Spinal cord (tissue), 10 donors: ENCODE measurements around the gene ZNF543. TPM values are rescaled to one million over a fixed set of nuclear protein-coding genes. Genes with fewer than 3 reads are reported as not detected.

Experiments
- DNase-seq, 6 donors: peaks; one replicate each; pipeline versions ENCODE4 v3.0.0 to v3.0.0-alpha.2; 2013 to 2015; ENCODE audit warnings: low spot score in 6 of 6, low read depth in 4 of 6
- H3K27ac ChIP-seq: one replicate; pipeline ENCODE4 v1.5.1; 2013; ENCODE audit warnings: low read depth, low read length, control low read depth
- H3K27me3 ChIP-seq: one replicate; pipeline ENCODE4 v1.6.1; 2013; ENCODE audit warnings: low read length; ENCODE audit not compliant: control insufficient read depth, insufficient read depth
- H3K36me3 ChIP-seq: one replicate; pipeline ENCODE4 v1.6.1; 2013; ENCODE audit warnings: low read length; ENCODE audit not compliant: control insufficient read depth, insufficient read depth
- H3K4me1 ChIP-seq: one replicate; pipeline ENCODE4 v1.6.1; 2013; ENCODE audit warnings: low read length; ENCODE audit not compliant: control insufficient read depth, insufficient read depth
- H3K4me3 ChIP-seq: one replicate; pipeline ENCODE4 v1.5.1; 2013; ENCODE audit warnings: low read depth, low read length, control low read depth
- H3K9me3 ChIP-seq: one replicate; pipeline ENCODE4 v1.6.1; 2013; ENCODE audit warnings: low read length; ENCODE audit not compliant: control insufficient read depth, insufficient read depth
- WGBS: methylation state at CpG from one replicate; pipeline ENCODE4 v1.1.5; 2013; ENCODE audit warnings: missing lambda C conversion rate; ENCODE audit not compliant: insufficient coverage; 5-methylcytosine and 5-hydroxymethylcytosine counted together
- polyA plus RNA-seq, 2 donors: library from polyadenylated mRNA; unstranded; fragments of 120-200 nt; gene quantifications; one replicate each; pipeline ENCODE4 v1.2.1, GENCODE V29; 2013; ENCODE audit not compliant: insufficient read length in 2 of 2
- total RNA-seq, 2 donors: library from RNA; depleted of rRNA in 1 of 2; stranded (reverse); fragments of 120-200 nt in 1 of 2; fragments of >200 nt in 1 of 2; gene quantifications; one replicate each; pipeline versions ENCODE4 v1.2.3 to v1.2.4, GENCODE V29; 2013 to 2014
- donor health status: healthy.

ZNF543 gene
- total and polyA plus RNA-seq, 4 donors, result 5.0 to 23.3 (median 12.8) TPM

- Histone ChIP-seq H3K4me3 (no peak overlapping the region), H3K9me3 (no peaks in the 10 kb centered on the region), H3K36me3 (no peaks in the 10 kb centered on the region), H3K4me1 (peaks cover 7% of the 10 kb centered on the region), H3K27ac (no peak overlapping the region), H3K27me3 (peaks cover 2% of the 10 kb centered on the region)
- WGBS, result no CpG with 5 or more reads among the region's 3 CpGs
- DNase-seq, result no peak
These were observed 27.9 kb downstream of the ZNF543 start for GRCh38 chr19:57348136-57348535.

- H3K9me3 ChIP-seq, result no peaks in the 10 kb centered on the region
- peaks cover 7% of the 10 kb centered on the region for H3K4me1 ChIP-seq
- peaks cover 2% of the 10 kb centered on the region for H3K27me3 ChIP-seq
- H3K27ac ChIP-seq, result peak within 1 kb of the TSS; percentile 67
- peak within 1 kb of the TSS; percentile 92 for H3K4me3 ChIP-seq
- H3K36me3 ChIP-seq, result peaks cover 23% of the 10 kb centered on the region
- DNase-seq, result peak; percentile 91 to 99 (median 95)
- WGBS, result under 1% methylated on average over 57 of the region's 57 CpGs
These were observed 30.9 kb downstream of the ZNF543 start, which contains the start of gene ZNF304 for GRCh38 chr19:57350877-57351805. Gene ZNF304, plus strand, starts transcription at chr19:57351271. Its CDS starts 394 bp downstream, at chr19:57351665.

- peaks cover 7% of the 10 kb centered on the region for H3K4me1 ChIP-seq
- no peaks in the 10 kb centered on the region for H3K9me3 ChIP-seq
- peaks cover 30% of the 10 kb centered on the region for H3K36me3 ChIP-seq
- no peak overlapping the region for H3K27ac ChIP-seq
- H3K27me3 ChIP-seq, result no peaks in the 10 kb centered on the region
- WGBS, result 18% methylated on average over 7 of the region's 7 CpGs
- DNase-seq, result no peak
- H3K4me3 ChIP-seq, result peak overlapping the region; percentile 92
These were observed 31.6 kb downstream of the ZNF543 start for GRCh38 chr19:57351867-57352266.

GRCh38 chr19:57355916-57356315 is 35.6 kb downstream of the ZNF543 start:
- 100% methylated on average over 2 of the region's 4 CpGs for WGBS

GRCh38 chr19:57357406-57357805 is 37.1 kb downstream of the ZNF543 start:
- no peak for DNase-seq
- WGBS, result 97% methylated on average over 4 of the region's 5 CpGs
- Histone ChIP-seq H3K4me3 (no peak overlapping the region), H3K9me3 (no peaks in the 10 kb centered on the region), H3K27me3 (no peaks in the 10 kb centered on the region), H3K36me3 (peaks cover 47% of the 10 kb centered on the region), H3K4me1 (no peaks in the 10 kb centered on the region), H3K27ac (no peak overlapping the region)

More at GRCh38 chr19:57355916-57356315, 35.6 kb downstream of the ZNF543 start:
- peaks cover 7% of the 10 kb centered on the region for H3K4me1 ChIP-seq
- no peaks in the 10 kb centered on the region for H3K27me3 ChIP-seq
- no peaks in the 10 kb centered on the region for H3K9me3 ChIP-seq
- no peak overlapping the region for H3K27ac ChIP-seq
- H3K4me3 ChIP-seq, result no peak overlapping the region
- H3K36me3 ChIP-seq, result peaks cover 47% of the 10 kb centered on the region
- DNase-seq, result no peak

- no peak overlapping the region for H3K4me3 ChIP-seq
- no peaks in the 10 kb centered on the region for H3K9me3 ChIP-seq
- H3K27ac ChIP-seq, result no peak overlapping the region
- H3K36me3 ChIP-seq, result peaks cover 42% of the 10 kb centered on the region
- no peaks in the 10 kb centered on the region for H3K27me3 ChIP-seq
- peaks cover 6% of the 10 kb centered on the region for H3K4me1 ChIP-seq
- DNase-seq, result no peak
These were observed 39.0 kb downstream of the ZNF543 start for GRCh38 chr19:57359300-57359699.

- H3K36me3 ChIP-seq, result peaks cover 20% of the 10 kb centered on the region
- peak overlapping the region; percentile 94 for H3K27ac ChIP-seq
- no peaks in the 10 kb centered on the region for H3K27me3 ChIP-seq
- H3K4me1 ChIP-seq, result peaks cover 11% of the 10 kb centered on the region
- no CpG with 5 or more reads among the region's 2 CpGs for WGBS
- H3K4me3 ChIP-seq, result peak overlapping the region; percentile 79
- H3K9me3 ChIP-seq, result no peaks in the 10 kb centered on the region
- peak in 1 of 6 donors; percentile 4 for DNase-seq
These were observed 42.1 kb downstream of the ZNF543 start for GRCh38 chr19:57362419-57362818.

GRCh38 chr19:57362997-57363687 is 42.9 kb downstream of the ZNF543 start, which contains the start of the genes TRAPPC2B and ZNF547:
Gene TRAPPC2B, plus strand, starts transcription at chr19:57363551. Its CDS starts 1,283 bp downstream, at chr19:57364834.
Gene ZNF547, plus strand, starts transcription at chr19:57363551. Its CDS starts 5,005 bp downstream, at chr19:57368556.
- Histone ChIP-seq H3K9me3 (no peaks in the 10 kb centered on the region), H3K4me1 (peaks cover 11% of the 10 kb centered on the region), H3K36me3 (peaks cover 14% of the 10 kb centered on the region), H3K27me3 (no peaks in the 10 kb centered on the region), H3K4me3 (peak within 1 kb of the TSS; percentile 79), H3K27ac (peak within 1 kb of the TSS; percentile 94)
- under 1% methylated on average over 44 of the region's 47 CpGs for WGBS
- DNase-seq, result peak; percentile 99 to 100 (median 99)

GRCh38 chr19:57363688-57364181 is 43.5 kb downstream of the ZNF543 start:
- H3K4me3 ChIP-seq, result peak overlapping the region; percentile 79
- H3K36me3 ChIP-seq, result peaks cover 11% of the 10 kb centered on the region
- peak overlapping the region; percentile 90 for H3K27ac ChIP-seq
- WGBS, result 2% methylated on average over 13 of the region's 18 CpGs
- no peaks in the 10 kb centered on the region for H3K9me3 ChIP-seq
- no peaks in the 10 kb centered on the region for H3K27me3 ChIP-seq
- DNase-seq, result peak in 1 of 6 donors; percentile 35
- peaks cover 11% of the 10 kb centered on the region for H3K4me1 ChIP-seq
